AG09309 (cell line): ENCODE measurements around the gene KRTAP2-3.
"Not testable (repeated sequence)": the region's sequence is repeated elsewhere in the genome, so short reads cannot be mapped to it uniquely, and the experiment has no call there.

Experiments
- DNase-seq: peaks from one replicate; pipeline ENCODE4 v3.0.0-alpha.2; 2010; ENCODE audit warnings: low read depth
- H3K4me3 ChIP-seq: 2 replicates; pipeline ENCODE4 v1.5.1; 2011; ENCODE audit warnings: mild to moderate bottlenecking, low read depth, low read length, moderate library complexity; ENCODE audit not compliant: control insufficient read depth
- CTCF ChIP-seq: IDR thresholded peaks from 2 replicates; pipeline ENCODE4 v1.5.1; 2011; ENCODE audit warnings: mild to moderate bottlenecking, low read depth, low read length, inconsistent platforms; ENCODE audit not compliant: insufficient read depth, control insufficient read depth; ENCODE audit errors: missing control alignments

The KRTAP2-3 gene

GRCh38 chr17:41037853-41038350 is 22.0 kb downstream of the KRTAP2-3 start:
- TF ChIP-seq CTCF: no peak
- no peak overlapping the region for H3K4me3 ChIP-seq
- DNase-seq: no peak

- DNase-seq, H3K4me3 ChIP-seq: not testable (repeated sequence)
Measured at GRCh38 chr17:41034346-41034935, 25.5 kb downstream of the KRTAP2-3 start, which contains the start of gene KRTAP1-3. KRTAP1-3 (minus strand) TSS chr17:41034874; CDS start chr17:41034821, 53 bp downstream.

- no peak for TF ChIP-seq CTCF
- DNase-seq: no peak
- H3K4me3 ChIP-seq: no peak within 1 kb of the TSS
Measured at GRCh38 chr17:41029633-41030245, 30.2 kb downstream of the KRTAP2-3 start, which contains the start of gene KRTAP1-4. KRTAP1-4 (minus strand) TSS chr17:41030195; CDS start chr17:41030078, 117 bp downstream.

- no peak for TF ChIP-seq CTCF
- DNase-seq: peak; percentile 94
- H3K4me3 ChIP-seq: peak within 1 kb of the TSS; percentile 22
Measured at GRCh38 chr17:41026715-41027471, 33.0 kb downstream of the KRTAP2-3 start, which contains the start of gene KRTAP1-5. KRTAP1-5 (minus strand) TSS chr17:41027208; CDS start chr17:41027155, 53 bp downstream.

GRCh38 chr17:41024697-41025096 is 35.2 kb downstream of the KRTAP2-3 start:
- DNase-seq: no peak

GRCh38 chr17:41020336-41020735 is 39.6 kb downstream of the KRTAP2-3 start:
- DNase-seq: no peak
- no peak overlapping the region for H3K4me3 ChIP-seq

More at GRCh38 chr17:41024697-41025096, 35.2 kb downstream of the KRTAP2-3 start:
- no peak overlapping the region for H3K4me3 ChIP-seq
- TF ChIP-seq CTCF: no peak

More at GRCh38 chr17:41020336-41020735, 39.6 kb downstream of the KRTAP2-3 start:
- no peak for TF ChIP-seq CTCF
